COR-L47 (cell line): ENCODE measurements around the gene CTNNB1.

Experiments used
- DNase-seq: peaks from one replicate; lab custom pipeline; 2025; lab: John Stamatoyannopoulos, UW

Gene CTNNB1

DNA sequence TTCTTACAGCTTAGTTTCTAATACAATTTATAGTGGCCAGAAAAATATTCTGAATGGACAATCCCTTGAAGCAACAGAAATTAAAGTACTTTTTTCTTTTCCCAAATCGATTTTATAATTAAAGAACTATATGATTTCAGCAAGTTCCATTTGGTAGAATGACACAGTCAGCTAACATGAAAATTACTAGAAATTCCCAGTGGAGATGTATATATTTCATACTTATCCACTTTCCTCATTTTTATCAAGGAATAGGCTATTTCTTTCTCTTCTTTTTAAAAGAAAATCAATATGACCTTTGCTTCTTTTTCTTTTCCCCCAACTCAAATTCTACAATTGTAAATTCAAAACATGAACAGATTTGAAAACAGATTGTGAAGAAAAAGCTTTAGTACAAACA is 6.4 kb upstream of the CTNNB1 start:
- DNase-seq = no peak

DNA sequence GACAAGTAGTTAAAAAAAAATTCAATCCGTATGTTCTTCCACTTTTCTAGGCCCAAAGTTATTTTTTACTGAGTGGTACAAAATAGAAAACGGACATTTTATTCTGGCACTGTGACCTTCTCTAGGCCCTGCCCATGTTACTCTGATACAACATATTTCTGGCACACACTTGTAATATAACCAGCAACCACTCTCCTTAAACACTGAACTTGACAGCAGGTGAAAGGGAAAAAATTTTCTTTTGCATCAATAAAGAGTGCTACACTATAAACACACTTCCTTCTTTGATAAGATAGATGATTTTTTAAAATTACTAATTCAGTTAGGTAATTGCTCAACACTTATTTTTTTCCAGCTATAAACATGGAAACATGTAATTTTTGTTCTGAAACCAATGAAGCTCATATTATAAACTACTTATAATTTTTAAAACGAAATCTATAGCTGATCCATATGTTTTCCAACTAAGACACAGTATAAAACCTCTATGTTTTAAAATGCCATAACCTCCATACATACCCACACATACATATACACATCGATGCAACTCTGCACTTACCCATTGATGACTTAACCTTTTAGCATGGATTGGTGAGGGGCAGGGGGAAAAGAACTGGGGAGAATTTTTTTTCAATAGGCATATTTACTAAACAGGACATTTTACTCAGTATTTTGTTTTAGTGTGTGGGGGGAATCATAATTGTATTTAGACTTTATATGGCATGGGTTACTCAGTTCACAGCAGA is 5.3 kb upstream of the CTNNB1 start:
- DNase-seq = no peak

DNA sequence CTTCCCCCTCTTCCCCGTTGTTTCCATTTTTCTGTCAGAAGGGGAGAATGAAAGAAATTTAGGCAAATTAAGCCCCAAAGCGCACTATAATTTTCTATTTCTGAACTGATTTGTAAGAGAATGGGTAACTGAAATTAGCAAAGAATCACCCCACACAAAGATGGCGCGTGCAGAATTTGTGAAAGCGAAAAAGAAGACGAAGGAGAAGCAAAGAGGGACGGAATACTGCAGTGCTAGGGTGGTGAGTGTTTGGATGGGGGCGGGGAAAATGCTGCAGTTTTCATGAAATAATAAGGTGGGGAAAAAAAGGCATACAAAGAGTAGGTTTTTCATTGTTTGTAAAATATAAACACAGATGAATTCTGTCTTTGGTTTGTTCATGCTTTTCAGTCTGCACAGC is 4.6 kb upstream of the CTNNB1 start:
- no peak for DNase-seq

DNA sequence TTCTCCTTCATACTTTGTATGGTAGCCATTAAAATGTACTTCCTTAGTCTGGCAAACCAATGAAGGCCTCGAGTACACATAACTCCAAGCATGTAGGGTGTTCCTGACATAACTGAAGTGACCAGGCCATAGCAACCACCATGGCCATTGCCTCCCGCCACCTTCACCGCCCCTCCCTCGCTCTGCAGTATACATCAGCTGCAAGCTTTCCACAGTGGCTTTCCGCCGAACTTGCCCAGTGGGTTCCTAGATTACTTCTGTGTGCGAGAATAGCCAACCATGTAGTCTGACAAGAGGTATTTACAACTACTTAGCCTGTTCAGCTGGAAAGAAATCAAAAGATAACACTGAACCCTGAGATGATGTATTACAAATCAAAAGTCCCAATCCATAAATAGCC is 3.4 kb upstream of the CTNNB1 start:
- no peak for DNase-seq

- DNase-seq = no peak
Measured at GRCh38 chr3:41196499-41197410, 2.5 kb upstream of the CTNNB1 start.

DNA sequence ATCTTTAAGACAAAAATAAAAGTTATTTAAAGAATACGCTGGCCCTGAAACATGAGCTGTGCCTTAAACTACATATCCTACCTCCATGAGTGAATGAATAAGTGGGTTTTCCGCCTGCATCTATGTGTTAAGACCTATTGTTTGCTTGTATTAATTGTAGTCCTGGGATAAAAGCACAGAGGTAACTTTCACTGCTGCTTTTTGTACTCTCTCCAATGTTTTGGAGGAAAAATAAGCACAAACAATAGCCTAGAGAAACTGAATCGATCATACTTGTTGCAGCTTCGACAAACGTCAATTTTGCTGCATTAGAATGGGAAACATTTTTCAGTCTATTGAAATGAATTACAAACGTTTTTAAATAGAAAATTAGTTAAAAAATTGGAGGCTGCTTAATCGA is 1.3 kb upstream of the CTNNB1 start:
- no peak for DNase-seq

- DNase-seq = no peak
Measured at GRCh38 chr3:41198526-41198925, 779 bp upstream of the CTNNB1 start.

DNA sequence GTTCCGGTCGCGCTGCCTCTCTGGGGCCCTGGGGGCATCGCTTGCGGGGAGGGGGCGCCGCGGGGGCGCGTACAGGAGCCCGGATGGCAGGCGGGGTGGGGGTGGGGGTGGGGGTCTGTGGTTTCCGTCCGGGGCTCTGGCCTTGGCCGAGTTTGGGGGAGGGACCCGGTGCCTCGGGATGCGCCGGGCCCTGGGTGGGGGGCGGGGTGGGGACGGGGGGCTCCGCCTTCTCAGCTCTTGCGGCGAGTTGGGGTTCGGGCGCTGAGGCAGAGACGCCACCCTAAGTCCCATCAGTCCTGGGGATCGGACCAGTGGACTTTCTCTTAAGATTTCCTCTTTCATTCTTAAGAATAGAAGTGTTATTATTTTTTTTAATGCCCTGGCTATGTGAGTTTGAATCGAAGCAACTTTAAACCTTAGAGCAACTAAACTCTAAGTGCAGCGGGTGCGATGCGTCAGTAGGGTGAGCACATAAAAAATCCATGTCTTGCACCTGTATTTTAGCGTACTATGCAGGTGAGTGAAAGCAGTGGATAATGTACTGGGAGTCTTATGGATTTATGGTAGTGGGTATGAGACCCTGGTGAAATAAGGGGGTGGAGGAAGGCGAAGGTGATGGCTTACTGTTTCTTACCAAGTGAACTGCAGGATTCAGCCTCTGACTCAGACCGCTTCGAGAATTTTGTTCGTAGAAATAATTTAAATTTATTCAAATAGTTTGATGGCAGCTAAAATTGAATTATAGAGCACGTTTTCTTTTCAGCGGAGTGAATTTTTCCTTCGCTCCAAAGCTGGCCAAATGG is 762 bp downstream of the CTNNB1 start:
- no peak for DNase-seq

DNA sequence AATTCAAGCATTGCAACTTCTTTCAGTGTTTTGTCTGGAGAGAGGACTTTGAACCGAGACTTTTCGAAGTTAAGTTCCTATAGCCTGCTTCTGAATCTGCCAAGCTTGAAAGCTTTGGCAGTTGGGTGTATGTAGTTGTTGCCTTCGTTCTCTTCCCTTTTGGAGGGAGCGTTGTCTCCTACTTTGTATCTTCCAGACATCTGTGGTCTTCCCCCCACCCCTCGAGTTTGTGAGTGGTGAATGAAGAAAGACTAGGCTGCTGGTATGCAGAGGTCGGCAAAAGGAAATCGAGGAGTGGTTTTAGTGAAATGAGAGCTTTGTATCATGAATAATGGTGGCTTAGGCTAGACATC is 1.3 kb downstream of the CTNNB1 start:
- DNase-seq = no peak

DNA sequence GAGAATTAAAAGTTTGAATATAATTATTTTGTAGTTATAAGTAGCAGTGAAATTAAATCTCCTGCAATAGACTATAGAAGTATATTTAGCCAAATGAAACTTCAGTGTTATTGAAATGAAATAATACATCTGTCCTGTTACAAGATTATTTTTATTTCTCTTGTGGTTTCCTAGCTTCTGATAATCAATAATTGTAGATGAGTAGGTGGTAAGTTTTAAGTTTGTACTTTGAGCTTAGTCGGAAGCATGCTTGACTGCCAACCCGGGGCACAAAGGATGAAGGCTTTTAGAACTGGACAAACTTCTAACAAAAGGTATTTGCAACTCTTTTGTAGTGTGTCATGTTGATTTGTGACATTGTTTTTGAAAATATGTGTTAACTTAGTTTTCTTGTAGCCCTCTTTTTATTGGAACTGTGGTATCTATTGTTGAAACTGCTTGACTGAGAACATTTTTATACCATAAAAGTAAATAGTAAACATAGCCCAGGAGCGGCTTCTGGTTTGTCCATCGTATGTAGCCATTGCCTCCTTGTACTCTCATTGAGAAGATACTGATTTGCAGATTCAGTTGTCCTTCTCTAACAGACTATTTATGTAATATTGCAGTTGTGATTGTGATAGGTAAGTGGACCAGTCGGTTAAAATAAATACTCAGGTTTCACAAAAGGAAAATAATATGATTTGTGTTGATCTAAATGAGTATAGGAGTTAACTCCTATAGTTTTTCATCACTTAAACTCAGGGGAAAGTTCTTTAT is 2.9 kb downstream of the CTNNB1 start:
- DNase-seq = no peak

- no peak for DNase-seq
Measured at GRCh38 chr3:41202834-41203345, 3.6 kb downstream of the CTNNB1 start.

DNA sequence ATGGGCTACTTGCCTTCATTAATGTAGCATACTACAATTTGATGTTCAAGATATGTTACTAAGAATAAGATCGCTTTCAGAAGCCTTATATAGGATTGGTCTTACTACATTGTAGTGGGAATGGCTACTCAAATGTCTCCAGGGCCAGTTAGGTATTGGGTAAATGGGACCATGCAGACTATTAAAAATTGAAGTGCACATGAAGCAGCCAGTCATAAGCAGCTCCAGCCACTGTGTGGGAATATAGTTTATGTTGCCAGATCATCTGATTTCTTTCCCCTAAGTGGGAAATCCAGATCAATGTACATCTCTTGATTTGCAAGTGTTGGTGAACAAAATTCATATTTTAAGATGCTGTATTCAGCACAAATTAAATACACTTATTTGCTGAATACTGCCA is 5.1 kb downstream of the CTNNB1 start:
- DNase-seq = no peak

DNA sequence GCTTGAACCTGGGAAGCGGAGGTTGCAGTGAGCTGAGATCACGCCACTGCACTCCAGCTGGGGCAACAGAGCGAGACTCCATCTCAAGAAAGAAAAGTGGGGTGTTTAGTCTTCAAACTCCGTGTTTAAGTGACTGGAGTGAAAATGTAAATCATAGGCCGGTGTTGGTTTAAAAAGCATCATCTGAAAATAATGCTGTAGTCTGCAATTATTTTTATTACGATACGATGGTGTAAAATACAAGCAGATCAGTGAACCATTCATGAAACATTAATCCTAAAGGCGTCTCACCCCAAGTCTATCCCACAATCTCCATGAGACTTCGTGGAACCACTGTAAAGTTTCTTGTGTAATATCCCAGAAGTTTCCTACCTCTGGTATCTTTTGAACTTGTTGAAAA is 6.3 kb downstream of the CTNNB1 start:
- DNase-seq = no peak

DNA sequence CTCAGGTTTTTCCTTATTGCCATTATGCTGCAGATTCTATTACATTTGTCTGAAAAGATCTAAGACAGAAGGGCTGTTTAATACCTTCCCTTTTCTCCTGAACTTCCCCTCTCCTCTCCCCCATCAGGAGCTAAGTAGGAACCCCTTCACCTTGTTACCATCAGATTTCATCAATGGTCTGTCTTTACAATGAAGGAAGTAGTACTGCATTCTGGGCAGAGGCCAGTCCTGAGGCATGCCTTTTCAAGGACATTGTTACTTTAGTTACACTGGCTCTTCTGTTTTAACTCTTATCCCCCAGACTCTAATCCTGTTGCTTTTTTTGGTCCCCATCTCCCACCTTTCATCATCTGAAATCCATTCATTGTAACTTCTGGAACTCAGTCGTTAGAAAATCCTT is 8.1 kb downstream of the CTNNB1 start:
- no peak for DNase-seq

- DNase-seq = no peak
Measured at GRCh38 chr3:41208507-41209220, 9.4 kb downstream of the CTNNB1 start.

- no peak for DNase-seq
Measured at GRCh38 chr3:41209646-41210045, 10.3 kb downstream of the CTNNB1 start.

GRCh38 chr3:41210966-41211365 is 11.7 kb downstream of the CTNNB1 start:
- no peak for DNase-seq

GRCh38 chr3:41212088-41212487 is 12.8 kb downstream of the CTNNB1 start:
- no peak for DNase-seq

- no peak for DNase-seq
Measured at GRCh38 chr3:41213588-41213987, 14.3 kb downstream of the CTNNB1 start.

GRCh38 chr3:41216422-41216821 is 17.1 kb downstream of the CTNNB1 start:
- no peak for DNase-seq

DNA sequence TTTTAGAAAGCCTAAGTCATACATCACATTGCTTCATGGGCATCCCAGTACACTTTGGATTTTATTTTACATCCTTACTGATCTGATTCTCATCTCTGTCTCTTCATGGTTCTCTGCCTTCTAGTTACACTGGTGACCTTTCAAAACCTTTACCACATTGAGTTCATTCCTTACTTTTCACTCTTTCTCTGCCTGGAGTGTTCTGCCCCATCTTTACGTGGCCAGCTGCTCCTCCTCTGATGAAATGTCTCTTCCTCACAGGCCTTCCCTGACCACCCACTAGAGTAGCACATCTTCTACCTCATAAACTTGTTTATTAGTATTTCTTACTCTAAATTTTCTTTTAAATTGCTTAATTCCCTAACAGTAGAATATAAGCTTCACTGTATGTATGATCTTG is 17.7 kb downstream of the CTNNB1 start:
- DNase-seq = no peak
